ENCODE data around the gene GJB5. TPM values are rescaled to one million over a fixed set of nuclear protein-coding genes. Genes with fewer than 3 reads are reported as not detected.
A peak's percentile ranks its signal among the peaks of the same experiment; 100 is the strongest.

The GJB5 gene
- total and polyA plus RNA-seq, 7 donors, result 0.69 TPM; not detected in 6

GRCh38 chr1:34779526-34779925 lies 24.7 kb downstream of the GJB5 start:
- no peak overlapping the region for H3K27ac ChIP-seq
- no peak overlapping the region for H3K4me3 ChIP-seq
- H3K4me1 ChIP-seq, result peaks cover 0 to 14% (median 12%) of the 10 kb centered on the region in 4 donors
- intact Hi-C loops (cut with DNase I), result no loop called here
- WGBS, 2 donors, result 68 to 81% methylated on average over 5 of the region's 5 CpGs
- DNase-seq, result peak; percentile 18
- no peaks in the 10 kb centered on the region for H3K36me3 ChIP-seq
- peaks cover 26 to 62% (median 37%) of the 10 kb centered on the region in 3 donors for H3K27me3 ChIP-seq
- no peaks in the 10 kb centered on the region for H3K9me3 ChIP-seq
- no peak for TF ChIP-seq CTCF (IDR thresholded peaks at IDR 0.05)

- Histone ChIP-seq H3K27me3 (peaks cover 26 to 62% (median 37%) of the 10 kb centered on the region in 3 donors), H3K36me3 (no peaks in the 10 kb centered on the region), H3K9me3 (no peaks in the 10 kb centered on the region), H3K4me3 (no peak overlapping the region), H3K4me1 (peaks cover 0 to 14% (median 12%) of the 10 kb centered on the region in 4 donors), H3K27ac (no peak overlapping the region)
- intact Hi-C loops (cut with DNase I), result no loop called here
- TF ChIP-seq POLR2A (IDR thresholded peaks at IDR 0.05) (no peak), POLR2AphosphoS5 (IDR thresholded peaks at IDR 0.05) (no peak), CTCF (IDR thresholded peaks at IDR 0.05) (no peak), EP300 (IDR thresholded peaks at IDR 0.05) (no peak)
- peak; percentile 12 for DNase-seq
- 85 to 88% methylated on average over 5 of the region's 5 CpGs for WGBS, 2 donors
Measured at GRCh38 chr1:34779962-34780361, 25.1 kb downstream of the GJB5 start.

- Histone ChIP-seq H3K27ac (no peak overlapping the region), H3K4me3 (no peak overlapping the region), H3K4me1 (peaks cover 0 to 14% (median 12%) of the 10 kb centered on the region in 4 donors), H3K27me3 (peaks cover 26 to 64% (median 37%) of the 10 kb centered on the region in 3 donors), H3K9me3 (no peaks in the 10 kb centered on the region), H3K36me3 (no peaks in the 10 kb centered on the region)
- WGBS, 2 donors, result 35 to 66% methylated on average over 2 of the region's 2 CpGs
- no peak for TF ChIP-seq CTCF (IDR thresholded peaks at IDR 0.05)
- no peak for TF ChIP-seq EP300 (IDR thresholded peaks at IDR 0.05)
- no peak for TF ChIP-seq POLR2AphosphoS5 (IDR thresholded peaks at IDR 0.05)
- TF ChIP-seq POLR2A (IDR thresholded peaks at IDR 0.05), result no peak
- intact Hi-C loops (cut with DNase I), result no loop called here
- DNase-seq, result peak; percentile 48
Measured at GRCh38 chr1:34780528-34780927, 25.7 kb downstream of the GJB5 start.

- no peak for TF ChIP-seq POLR2AphosphoS5 (IDR thresholded peaks at IDR 0.05)
- TF ChIP-seq POLR2A (IDR thresholded peaks at IDR 0.05), result no peak
- no peak for TF ChIP-seq EP300 (IDR thresholded peaks at IDR 0.05)
- no peak for TF ChIP-seq CTCF (IDR thresholded peaks at IDR 0.05)
- WGBS, 2 donors, result 1 to 3% methylated on average over 62 of the region's 62 CpGs
- peak; percentile 50 for DNase-seq
- Histone ChIP-seq H3K27me3 (peaks cover 26 to 64% (median 37%) of the 10 kb centered on the region in 3 donors), H3K27ac (no peak within 1 kb of the TSS), H3K36me3 (no peaks in the 10 kb centered on the region), H3K4me3 (peak within 1 kb of the TSS in 3 of 4 donors; percentile 24 to 35 (median 27)), H3K9me3 (no peaks in the 10 kb centered on the region), H3K4me1 (peaks cover 0 to 14% (median 12%) of the 10 kb centered on the region in 4 donors)
- intact Hi-C loops (cut with DNase I), result no loop called here
Measured at GRCh38 chr1:34781071-34781843, 26.4 kb downstream of the GJB5 start, which contains the start of gene GJB3. GJB3 (plus strand) TSS chr1:34781214; CDS start chr1:34784763, 3,549 bp downstream.

Measured in sigmoid colon (tissue), 7 donors.